Breast epithelium (tissue), 4 donors: ENCODE measurements around the gene PATJ. TPM values are rescaled to one million over a fixed set of nuclear protein-coding genes. Genes with fewer than 3 reads are reported as not detected.
"Not testable (repeated sequence)": the region's sequence is repeated elsewhere in the genome, so short reads cannot be mapped to it uniquely, and the experiment has no call there.

ENCODE experiments used
- DNase-seq, 2 donors: peaks; one replicate each; pipeline ENCODE4 v3.0.0-alpha.2; 2019; ENCODE audit warnings: low spot score in 2 of 2
- H3K27ac ChIP-seq, 2 donors: fragments of 200-600 bp; sonication (generic) in 1 of 2; one replicate each; pipeline ENCODE4 v1.5.1; 2016 to 2019; ENCODE audit warnings: mild to moderate bottlenecking in 1 of 2
- H3K27me3 ChIP-seq, 2 donors: fragments of 200-600 bp; sonication (generic) in 1 of 2; one replicate each; pipeline versions ENCODE4 v1.5.1 to v1.6.0; 2017 to 2019; ENCODE audit warnings: control low read depth in 1 of 2, mild to moderate bottlenecking in 1 of 2
- H3K36me3 ChIP-seq: fragments of 200-600 bp; one replicate; pipeline ENCODE4 v1.5.1; 2019
- H3K4me1 ChIP-seq, 2 donors: fragments of 200-600 bp; sonication (generic); one replicate each; pipeline ENCODE4 v1.5.1; 2016 to 2019; ENCODE audit warnings: control low read depth in 1 of 2
- H3K4me3 ChIP-seq, 3 donors: fragments of 200-600 bp; sonication (generic); 1 replicate in 2 of 3; 2 replicates in 1 of 3; pipeline ENCODE4 v1.5.1; 2016 to 2019; ENCODE audit warnings: mild to moderate bottlenecking in 3 of 3, moderate library complexity in 2 of 3
- H3K9me3 ChIP-seq, 2 donors: fragments of 200-600 bp; sonication (generic) in 1 of 2; one replicate each; pipeline ENCODE4 v1.5.1; 2016 to 2019; ENCODE audit warnings: control low read depth in 1 of 2
- POLR2A ChIP-seq: fragments of 450-650 bp; IDR thresholded peaks from one replicate; pipeline ENCODE4 v1.6.1; 2016; ENCODE audit warnings: antibody characterized with exemption, mild to moderate bottlenecking, moderate library complexity
- POLR2AphosphoS5 ChIP-seq, 3 donors: sonication (generic); formaldehyde crosslinking; IDR thresholded peaks; one replicate each; pipeline ENCODE4 v1.6.1; 2017; ENCODE audit warnings: antibody characterized with exemption in 3 of 3
- intact Hi-C: fragments of 100-400 bp; cut with DNase I; formaldehyde crosslinking; loops from one replicate; pipeline ENCODE4 v1.15.1; 2023; ENCODE audit warnings: low total_unique reads
- total RNA-seq, 3 donors: library from RNA; depleted of rRNA; stranded (reverse); fragments of >200 nt; gene quantifications; one replicate each; pipeline ENCODE4 v1.1.0, GENCODE V29; 2016
- TF ChIP-seq, protein P1 (sequence below), 3 donors: fragments of 450-650 bp; IDR thresholded peaks; one replicate each; pipeline ENCODE4 v1.5.1; 2016 to 2017; ENCODE audit warnings: antibody characterized with exemption in 3 of 3, mild to moderate bottlenecking in 3 of 3, moderate library complexity in 3 of 3

Gene PATJ
- total RNA-seq, 3 donors from 2014 or later: 20.8 to 193 (median 129) TPM

DNA sequence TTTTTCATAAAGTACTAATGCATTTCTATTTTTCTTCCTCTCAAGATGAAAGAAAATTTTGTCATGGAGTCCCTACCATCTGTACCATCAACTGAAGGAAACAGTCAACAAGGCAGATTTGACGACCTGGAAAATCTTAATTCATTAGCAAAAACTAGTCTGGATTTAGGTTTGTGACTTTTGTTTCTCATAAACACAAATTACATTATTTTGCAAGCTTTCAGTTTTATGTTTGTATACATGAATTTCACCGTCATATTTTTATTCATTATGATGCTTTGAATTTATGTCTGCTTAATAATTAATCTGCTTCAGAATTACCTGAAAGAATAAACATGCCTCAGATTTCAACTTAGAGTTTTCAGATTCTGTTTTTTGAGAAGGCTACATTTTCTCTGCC is 132.9 kb downstream of the PATJ start:
- no peak for DNase-seq
- Histone ChIP-seq H3K27me3 (no peaks in the 10 kb centered on the region), H3K4me1 (no peaks in the 10 kb centered on the region), H3K27ac (no peak overlapping the region), H3K9me3 (peaks cover 1 to 3% of the 10 kb centered on the region in 2 donors), H3K4me3 (no peak overlapping the region), H3K36me3 (no peaks in the 10 kb centered on the region)
- no peak for TF ChIP-seq POLR2AphosphoS5 (IDR thresholded peaks at IDR 0.05)
- TF ChIP-seq, protein P1, sequence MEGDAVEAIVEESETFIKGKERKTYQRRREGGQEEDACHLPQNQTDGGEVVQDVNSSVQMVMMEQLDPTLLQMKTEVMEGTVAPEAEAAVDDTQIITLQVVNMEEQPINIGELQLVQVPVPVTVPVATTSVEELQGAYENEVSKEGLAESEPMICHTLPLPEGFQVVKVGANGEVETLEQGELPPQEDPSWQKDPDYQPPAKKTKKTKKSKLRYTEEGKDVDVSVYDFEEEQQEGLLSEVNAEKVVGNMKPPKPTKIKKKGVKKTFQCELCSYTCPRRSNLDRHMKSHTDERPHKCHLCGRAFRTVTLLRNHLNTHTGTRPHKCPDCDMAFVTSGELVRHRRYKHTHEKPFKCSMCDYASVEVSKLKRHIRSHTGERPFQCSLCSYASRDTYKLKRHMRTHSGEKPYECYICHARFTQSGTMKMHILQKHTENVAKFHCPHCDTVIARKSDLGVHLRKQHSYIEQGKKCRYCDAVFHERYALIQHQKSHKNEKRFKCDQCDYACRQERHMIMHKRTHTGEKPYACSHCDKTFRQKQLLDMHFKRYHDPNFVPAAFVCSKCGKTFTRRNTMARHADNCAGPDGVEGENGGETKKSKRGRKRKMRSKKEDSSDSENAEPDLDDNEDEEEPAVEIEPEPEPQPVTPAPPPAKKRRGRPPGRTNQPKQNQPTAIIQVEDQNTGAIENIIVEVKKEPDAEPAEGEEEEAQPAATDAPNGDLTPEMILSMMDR (IDR thresholded peaks at IDR 0.05): no peak
- intact Hi-C loops: loop anchor here (10.0 kb wide), 1 partner anchor 70 kb away; no protein-coding TSS in a partner anchor

DNA sequence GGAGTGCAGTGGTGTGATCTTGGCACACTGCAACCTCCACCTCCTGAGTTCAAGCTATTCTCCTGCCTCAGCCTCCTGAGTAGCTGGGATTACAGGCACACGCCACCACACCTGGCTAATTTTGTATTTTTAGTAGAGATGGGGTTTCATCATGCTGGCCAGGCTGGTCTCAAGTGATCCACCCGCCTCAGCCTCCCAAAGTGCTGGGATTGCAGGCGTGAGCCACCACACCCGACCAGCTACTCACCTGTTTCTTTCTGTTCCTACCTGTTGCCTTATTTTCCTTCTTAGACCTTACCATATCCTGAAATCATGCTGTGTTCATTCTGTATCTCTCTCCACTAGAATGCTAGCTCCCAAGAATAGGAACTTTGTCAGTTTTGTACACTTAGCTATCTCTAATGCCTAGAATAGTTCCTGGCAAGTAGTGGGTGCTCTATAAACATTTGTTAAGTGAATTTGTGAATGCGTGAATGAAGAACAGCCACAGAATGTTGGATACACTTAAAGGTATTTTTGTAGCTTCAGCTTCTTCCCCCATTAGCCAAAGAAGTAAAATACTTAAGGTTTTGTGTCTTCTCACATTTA is 137.7 kb downstream of the PATJ start:
- DNase-seq, H3K36me3 ChIP-seq, H3K27me3 ChIP-seq, H3K9me3 ChIP-seq, H3K4me1 ChIP-seq, H3K27ac ChIP-seq, H3K4me3 ChIP-seq: not testable (repeated sequence)
- intact Hi-C loops: loop anchor here (10.0 kb wide), 1 partner anchor 75 kb away; no protein-coding TSS in a partner anchor

DNA sequence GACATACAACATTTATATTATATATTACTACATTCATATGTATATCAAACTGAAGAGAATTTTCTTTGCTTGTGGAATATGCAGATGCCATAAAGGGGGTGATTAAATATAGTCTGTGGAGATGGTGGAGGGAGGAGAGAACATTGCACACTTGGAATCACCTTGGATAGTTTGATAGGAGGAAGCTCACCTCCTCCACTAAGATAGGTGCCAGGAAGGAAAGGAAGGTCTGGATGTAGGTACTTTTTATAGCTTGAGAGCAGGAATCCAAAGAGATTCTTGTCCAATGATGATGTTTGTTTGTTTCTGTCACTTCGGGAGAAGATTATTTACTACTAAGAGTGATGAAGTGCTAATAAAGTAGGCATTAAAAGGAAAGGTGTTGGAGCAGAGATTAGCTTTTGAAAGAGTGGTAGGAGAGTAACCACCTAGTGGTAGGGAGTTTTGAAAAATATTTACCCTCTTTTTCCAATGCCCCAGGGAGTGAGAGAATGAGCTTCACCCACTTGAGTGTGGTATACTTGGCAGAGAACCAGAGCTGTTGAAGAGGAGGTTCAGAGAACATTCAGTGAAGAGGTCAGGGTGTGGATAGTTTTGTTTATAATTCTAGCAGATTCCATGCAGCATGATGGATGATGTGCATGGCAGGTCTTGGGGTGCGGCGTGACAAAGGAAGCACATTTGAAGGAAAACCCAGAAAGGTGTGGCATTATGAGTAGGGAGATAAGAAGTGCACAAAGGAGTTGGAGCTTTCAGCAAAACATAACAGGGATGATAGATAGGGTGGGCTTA is 145.0 kb downstream of the PATJ start:
- no peak overlapping the region for H3K27ac ChIP-seq
- H3K27me3 ChIP-seq: no peaks in the 10 kb centered on the region
- intact Hi-C loops: no loop called here
- H3K9me3 ChIP-seq: no peaks in the 10 kb centered on the region
- DNase-seq: no peak
- H3K4me3 ChIP-seq: no peak overlapping the region
- H3K36me3 ChIP-seq: no peaks in the 10 kb centered on the region
- no peaks in the 10 kb centered on the region for H3K4me1 ChIP-seq
- TF ChIP-seq POLR2AphosphoS5 (IDR thresholded peaks at IDR 0.05): no peak
- TF ChIP-seq POLR2A: no peak
- TF ChIP-seq, protein P1 (IDR thresholded peaks at IDR 0.05): no peak

DNA sequence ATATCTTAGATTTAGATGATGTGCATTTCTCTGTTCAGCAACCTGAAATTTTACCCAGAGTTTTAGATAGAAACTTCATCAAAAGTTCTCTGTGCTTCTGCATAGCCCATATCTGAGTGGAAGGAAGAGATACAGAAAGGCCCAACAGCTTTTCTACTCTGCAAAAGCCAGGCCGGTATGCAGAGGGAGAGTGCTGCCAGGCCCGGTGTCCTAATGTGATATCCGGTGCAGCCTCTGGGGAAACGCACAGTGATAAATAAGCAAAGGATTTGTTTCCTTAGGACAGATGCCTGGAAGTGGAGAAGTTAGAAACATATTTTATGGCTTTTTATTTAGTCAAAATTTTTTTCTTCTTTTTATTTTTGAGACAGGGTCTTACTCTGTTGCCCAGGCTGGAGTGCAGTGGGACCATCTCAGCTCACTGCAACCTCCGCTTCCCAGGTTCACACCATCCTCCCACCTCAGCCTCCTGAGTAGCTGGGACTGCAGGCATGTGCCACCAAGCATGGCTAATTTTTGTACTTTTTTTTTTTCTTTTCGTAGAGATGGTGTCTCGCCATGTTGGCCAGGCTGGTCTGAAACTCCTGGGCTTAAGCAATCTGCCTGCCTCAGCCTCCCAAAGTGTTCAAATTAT is 145.8 kb downstream of the PATJ start:
- no peaks in the 10 kb centered on the region for H3K4me1 ChIP-seq
- H3K4me3 ChIP-seq: no peak overlapping the region
- H3K27me3 ChIP-seq: no peaks in the 10 kb centered on the region
- no peaks in the 10 kb centered on the region for H3K36me3 ChIP-seq
- no peak overlapping the region for H3K27ac ChIP-seq
- TF ChIP-seq POLR2AphosphoS5 (IDR thresholded peaks at IDR 0.05): no peak
- no peaks in the 10 kb centered on the region for H3K9me3 ChIP-seq
- no peak for DNase-seq
- intact Hi-C loops: no loop called here

DNA sequence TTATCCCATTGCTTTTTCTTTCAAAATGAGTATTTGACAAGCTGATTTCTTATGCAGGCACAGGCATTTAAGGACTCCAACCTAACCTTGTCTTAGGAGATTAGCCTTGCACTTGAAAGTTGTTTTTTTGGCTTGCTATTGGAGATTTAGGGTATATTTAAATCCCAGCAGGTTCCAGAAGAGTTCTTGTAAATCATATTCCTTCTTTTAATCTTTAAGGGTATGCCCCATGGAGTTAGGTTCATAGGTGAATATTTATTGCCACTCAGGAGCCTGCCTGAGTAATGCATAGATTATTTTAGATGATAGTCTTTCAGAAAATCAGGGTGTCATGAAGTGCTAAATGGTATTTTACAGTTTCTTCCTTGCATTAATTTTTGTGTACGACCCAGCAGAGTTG is 146.5 kb downstream of the PATJ start:
- no peak overlapping the region for H3K4me3 ChIP-seq
- intact Hi-C loops: no loop called here
- H3K36me3 ChIP-seq: no peaks in the 10 kb centered on the region
- H3K9me3 ChIP-seq: no peaks in the 10 kb centered on the region
- no peaks in the 10 kb centered on the region for H3K4me1 ChIP-seq
- no peak for DNase-seq
- no peaks in the 10 kb centered on the region for H3K27me3 ChIP-seq
- no peak overlapping the region for H3K27ac ChIP-seq
- TF ChIP-seq POLR2A (no peak), POLR2AphosphoS5 (IDR thresholded peaks at IDR 0.05) (no peak)
- TF ChIP-seq, protein P1 (IDR thresholded peaks at IDR 0.05): no peak

DNA sequence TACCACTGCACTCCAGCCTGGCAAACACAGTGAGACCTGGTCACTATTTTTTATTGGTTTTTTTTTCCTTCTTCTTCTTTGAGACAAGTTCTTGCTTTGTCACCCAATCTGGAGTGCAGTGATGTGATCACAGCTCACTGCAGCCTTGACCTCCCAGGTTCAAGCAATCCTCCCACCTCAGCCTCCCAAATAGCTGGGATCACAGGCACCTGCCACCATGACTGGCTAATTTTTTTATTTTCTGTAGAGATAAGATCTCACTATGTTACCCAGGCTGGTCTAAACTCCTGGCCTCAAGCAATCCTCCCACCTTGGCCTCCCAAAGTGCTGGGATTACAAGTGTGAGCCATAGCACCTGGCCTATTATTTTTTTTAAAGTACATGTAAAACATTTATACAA is 148.2 kb downstream of the PATJ start:
- H3K27me3 ChIP-seq, H3K27ac ChIP-seq, H3K9me3 ChIP-seq, H3K4me1 ChIP-seq, DNase-seq, H3K36me3 ChIP-seq, intact Hi-C loops, H3K4me3 ChIP-seq: not testable (repeated sequence)
